ENCODE data around the gene ERO1A. TPM values are rescaled to one million over a fixed set of nuclear protein-coding genes. Genes with fewer than 3 reads are reported as not detected.

Gene ERO1A
- total RNA-seq, 2 experiments from 2014 or later = 187 to 202 TPM

GRCh38 chr14:52692248-52692962 is 3.0 kb downstream of the ERO1A start:
- H3K4me1 Mint-ChIP-seq (ENCODE audit: low read depth) = peaks cover 61% of the 10 kb centered on the region
- DNase-seq (peak; percentile 34), ATAC-seq (no peak)
- no peaks in the 10 kb centered on the region for H3K9me3 Mint-ChIP-seq
- H3K27ac Mint-ChIP-seq = peak overlapping the region; percentile 66
- CTCF ChIA-PET = interaction anchor here (0.8 to 2.2 kb wide), 4 partner anchors 12 to 19 kb away, joined by 3 to 8 read pairs (median 4); no protein-coding TSS in a partner anchor
- intact Hi-C loops (cut with micrococcal nuclease) = no loop called here
- H3K27me3 Mint-ChIP-seq = no peaks in the 10 kb centered on the region
- peak overlapping the region; percentile 66 for H3K4me3 Mint-ChIP-seq
- peaks cover 53% of the 10 kb centered on the region for H3K36me3 Mint-ChIP-seq (ENCODE audit: low read depth)
- TF ChIP-seq CTCF (IDR thresholded peaks at IDR 0.05) = no peak
- POLR2A ChIA-PET = interaction anchor here (0.6 to 1.6 kb wide), 2 partner anchors 12 to 76 kb away, joined by 3 read pairs; no protein-coding TSS in a partner anchor

GRCh38 chr14:52690983-52691760 is 4.2 kb downstream of the ERO1A start:
- peaks cover 55% of the 10 kb centered on the region for H3K36me3 Mint-ChIP-seq (ENCODE audit: low read depth)
- peaks cover 69% of the 10 kb centered on the region for H3K4me1 Mint-ChIP-seq (ENCODE audit: low read depth)
- H3K4me3 Mint-ChIP-seq = peak overlapping the region; percentile 5
- ATAC-seq = no peak
- intact Hi-C loops (cut with micrococcal nuclease) = no loop called here
- H3K9me3 Mint-ChIP-seq = no peaks in the 10 kb centered on the region
- no peak for DNase-seq
- CTCF ChIA-PET = interaction anchor here (0.8 to 2.2 kb wide), 3 partner anchors 11 to 17 kb away, joined by 4 to 8 read pairs (median 4); no protein-coding TSS in a partner anchor
- no peak overlapping the region for H3K27ac Mint-ChIP-seq
- no peaks in the 10 kb centered on the region for H3K27me3 Mint-ChIP-seq
- POLR2A ChIA-PET = interaction anchor here (1.6 kb wide), 1 partner anchor 13 kb away, joined by 3 read pairs; no protein-coding TSS in a partner anchor
- no peak for TF ChIP-seq CTCF (IDR thresholded peaks at IDR 0.05)

- Mint-ChIP-seq H3K4me3 (no peak overlapping the region), H3K9me3 (no peaks in the 10 kb centered on the region), H3K4me1 (ENCODE audit: low read depth) (peaks cover 57% of the 10 kb centered on the region), H3K27me3 (no peaks in the 10 kb centered on the region), H3K27ac (no peak overlapping the region), H3K36me3 (ENCODE audit: low read depth) (peaks cover 28% of the 10 kb centered on the region)
- ChIA-PET POLR2A (interaction anchor here (0.7 kb wide), 1 partner anchor 21 kb away, joined by 3 read pairs; the partner anchor contains the start of gene PSMC6), CTCF (no interaction called here)
- no peak for TF ChIP-seq CTCF (IDR thresholded peaks at IDR 0.05)
- DNase-seq = no peak
- no peak for ATAC-seq
- intact Hi-C loops (cut with micrococcal nuclease) = no loop called here
These were observed 9.2 kb downstream of the ERO1A start for GRCh38 chr14:52686176-52686575.

- intact Hi-C loops (cut with micrococcal nuclease) = no loop called here
- no peaks in the 10 kb centered on the region for H3K9me3 Mint-ChIP-seq
- H3K4me1 Mint-ChIP-seq (ENCODE audit: low read depth) = peaks cover 42% of the 10 kb centered on the region
- no peak for DNase-seq
- ATAC-seq = no peak
- no peak overlapping the region for H3K27ac Mint-ChIP-seq
- H3K27me3 Mint-ChIP-seq = no peaks in the 10 kb centered on the region
- ChIA-PET CTCF (interaction anchor here (0.7 kb wide), 1 partner anchor 32 kb away, joined by 3 read pairs; no protein-coding TSS in a partner anchor), POLR2A (no interaction called here)
- no peak for TF ChIP-seq CTCF (IDR thresholded peaks at IDR 0.05)
- H3K4me3 Mint-ChIP-seq = no peak overlapping the region
- H3K36me3 Mint-ChIP-seq (ENCODE audit: low read depth) = peaks cover 23% of the 10 kb centered on the region
These were observed 11.3 kb downstream of the ERO1A start for GRCh38 chr14:52683985-52684520.

Data from activated CD8-positive, alpha-beta T cell treated with anti-CD3 and anti-CD28 coated beads for 36 hours (primary cell).